Measurements from ENCODE around the gene ESPN. TPM values are rescaled to one million over a fixed set of nuclear protein-coding genes. Genes with fewer than 3 reads are reported as not detected.

The ESPN gene
- total RNA-seq, 1 donor from 2014 or later: 0.66 TPM

- no peaks in the 10 kb centered on the region for H3K4me1 Mint-ChIP-seq (ENCODE audit: low read depth, unreplicated experiment)
- DNase-seq (ENCODE audit: low read depth): no peak
- no peak overlapping the region for H3K27ac ChIP-seq (ENCODE audit: low read depth, low read length)
- H3K9ac ChIP-seq (ENCODE audit: low read length): no peak overlapping the region
- H3K9me3 Mint-ChIP-seq (ENCODE audit: unreplicated experiment): peaks cover 5% of the 10 kb centered on the region
- H3K79me2 ChIP-seq (ENCODE audit: insufficient read depth, low read length): no peaks in the 10 kb centered on the region
- peaks cover 6% of the 10 kb centered on the region for H3K27me3 Mint-ChIP-seq (ENCODE audit: low read depth, unreplicated experiment)
- H3K4me2 ChIP-seq (ENCODE audit: low read length): no peak overlapping the region
- H3K9me3 ChIP-seq (ENCODE audit: insufficient read depth, low read depth, low read length): no peaks in the 10 kb centered on the region
- H3K27me3 ChIP-seq (ENCODE audit: insufficient read depth, low read length): peaks cover 5% of the 10 kb centered on the region
- FAIRE-seq: no peak
- no peak overlapping the region for H3K4me3 Mint-ChIP-seq (ENCODE audit: unreplicated experiment)
- peaks cover 3% of the 10 kb centered on the region for H3K36me3 ChIP-seq (ENCODE audit: insufficient read depth, low read length)
- H4K20me1 ChIP-seq (ENCODE audit: insufficient read depth, low read length): peaks cover 38% of the 10 kb centered on the region
- H3K4me1 ChIP-seq (ENCODE audit: insufficient read depth, low read length): no peaks in the 10 kb centered on the region
- H2AFZ ChIP-seq (ENCODE audit: low read depth, low read length): no peak overlapping the region
- no peak overlapping the region for H3K4me3 ChIP-seq (ENCODE audit: insufficient read depth, low read depth, low read length)
- H3K27ac Mint-ChIP-seq (ENCODE audit: unreplicated experiment): no peak overlapping the region
- TF ChIP-seq CTCF (IDR thresholded peaks at IDR 0.05; ENCODE audit: insufficient read depth, low read depth, low read length) (no peak), EZH2 (IDR thresholded peaks at IDR 0.05; ENCODE audit: insufficient read depth, low read length) (no peak)
- peaks cover 16% of the 10 kb centered on the region for H3K36me3 Mint-ChIP-seq (ENCODE audit: low read depth, unreplicated experiment)
Observed at GRCh38 chr1:6461538-6462411, 37.2 kb downstream of the ESPN start.

GRCh38 chr1:6462412-6463119 lies 38.0 kb downstream of the ESPN start:
- Mint-ChIP-seq H3K27ac (ENCODE audit: unreplicated experiment) (peak overlapping the region; percentile 58), H3K36me3 (ENCODE audit: low read depth, unreplicated experiment) (peaks cover 20% of the 10 kb centered on the region), H3K4me1 (ENCODE audit: low read depth, unreplicated experiment) (no peaks in the 10 kb centered on the region), H3K9me3 (ENCODE audit: unreplicated experiment) (peaks cover 2% of the 10 kb centered on the region), H3K27me3 (ENCODE audit: low read depth, unreplicated experiment) (peaks cover 5% of the 10 kb centered on the region), H3K4me3 (ENCODE audit: unreplicated experiment) (no peak overlapping the region)
- no peak for DNase-seq (ENCODE audit: low read depth)
- no peak for FAIRE-seq
- no peak overlapping the region for H3K4me3 ChIP-seq (ENCODE audit: insufficient read depth, low read depth, low read length)
- no peak overlapping the region for H3K4me2 ChIP-seq (ENCODE audit: low read length)
- no peak overlapping the region for H3K9ac ChIP-seq (ENCODE audit: low read length)
- peaks cover 3% of the 10 kb centered on the region for H3K36me3 ChIP-seq (ENCODE audit: insufficient read depth, low read length)
- no peaks in the 10 kb centered on the region for H3K79me2 ChIP-seq (ENCODE audit: insufficient read depth, low read length)
- H4K20me1 ChIP-seq (ENCODE audit: insufficient read depth, low read length): peaks cover 44% of the 10 kb centered on the region
- H3K4me1 ChIP-seq (ENCODE audit: insufficient read depth, low read length): no peaks in the 10 kb centered on the region
- no peak overlapping the region for H2AFZ ChIP-seq (ENCODE audit: low read depth, low read length)
- no peak overlapping the region for H3K27ac ChIP-seq (ENCODE audit: low read depth, low read length)
- H3K27me3 ChIP-seq (ENCODE audit: insufficient read depth, low read length): no peaks in the 10 kb centered on the region
- TF ChIP-seq CTCF (IDR thresholded peaks at IDR 0.05; ENCODE audit: insufficient read depth, low read depth, low read length) (no peak), EZH2 (IDR thresholded peaks at IDR 0.05; ENCODE audit: insufficient read depth, low read length) (no peak)
- no peaks in the 10 kb centered on the region for H3K9me3 ChIP-seq (ENCODE audit: insufficient read depth, low read depth, low read length)
